SK-N-SH treated with all-trans-retinoic acid at 6 μM for 48 hours (cell line): ENCODE data around the gene FAM20B.

ENCODE experiments used
- RARB ChIP-seq: fragments of 250-450 bp; sonication (Bioruptor Pico); IDR thresholded peaks from 2 replicates; pipeline ENCODE4 v1.8.0; 2021; ENCODE audit warnings: mild to moderate bottlenecking, moderate library complexity
- TCF4 ChIP-seq: fragments of 250-450 bp; sonication (Bioruptor Pico); IDR thresholded peaks from 2 replicates; pipeline ENCODE4 v1.8.0; 2021; ENCODE audit warnings: mild to moderate bottlenecking, moderate library complexity, borderline replicate concordance
- ZNF8 ChIP-seq: fragments of 450-650 bp; formaldehyde crosslinking; IDR thresholded peaks from 2 replicates; pipeline ENCODE4 v1.5.0; 2020; ENCODE audit warnings: mild to moderate bottlenecking, moderate library complexity
- TF ChIP-seq, protein P1 (sequence below): fragments of 250-450 bp; sonication (Bioruptor Pico); IDR thresholded peaks from 2 replicates; pipeline ENCODE4 v1.5.1; 2021; ENCODE audit warnings: mild to moderate bottlenecking, moderate library complexity

DNA sequence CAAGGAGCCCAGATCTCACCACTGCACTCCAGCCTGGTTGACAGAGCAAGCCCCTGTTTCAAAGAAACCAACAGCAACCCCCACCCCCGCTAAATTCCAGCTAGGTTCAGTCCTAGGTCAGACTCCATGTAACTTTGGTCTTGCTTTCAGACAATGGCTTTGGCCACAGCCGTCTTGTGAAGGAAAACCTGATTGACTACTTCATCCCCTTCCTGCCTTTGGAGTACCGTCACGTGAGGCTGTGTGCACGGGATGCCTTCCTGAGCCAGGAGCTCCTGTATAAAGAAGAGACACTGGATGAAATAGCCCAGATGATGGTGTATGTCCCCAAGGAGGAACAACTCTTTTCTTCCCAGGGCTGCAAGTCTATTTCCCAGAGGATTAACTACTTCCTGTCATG lies 69.1 kb downstream of the FAM20B start:
- TF ChIP-seq TCF4 (CRISPR knock-in tag) (no peak), ZNF8 (no peak), RARB (CRISPR knock-in tag) (no peak)
- TF ChIP-seq, protein P1, sequence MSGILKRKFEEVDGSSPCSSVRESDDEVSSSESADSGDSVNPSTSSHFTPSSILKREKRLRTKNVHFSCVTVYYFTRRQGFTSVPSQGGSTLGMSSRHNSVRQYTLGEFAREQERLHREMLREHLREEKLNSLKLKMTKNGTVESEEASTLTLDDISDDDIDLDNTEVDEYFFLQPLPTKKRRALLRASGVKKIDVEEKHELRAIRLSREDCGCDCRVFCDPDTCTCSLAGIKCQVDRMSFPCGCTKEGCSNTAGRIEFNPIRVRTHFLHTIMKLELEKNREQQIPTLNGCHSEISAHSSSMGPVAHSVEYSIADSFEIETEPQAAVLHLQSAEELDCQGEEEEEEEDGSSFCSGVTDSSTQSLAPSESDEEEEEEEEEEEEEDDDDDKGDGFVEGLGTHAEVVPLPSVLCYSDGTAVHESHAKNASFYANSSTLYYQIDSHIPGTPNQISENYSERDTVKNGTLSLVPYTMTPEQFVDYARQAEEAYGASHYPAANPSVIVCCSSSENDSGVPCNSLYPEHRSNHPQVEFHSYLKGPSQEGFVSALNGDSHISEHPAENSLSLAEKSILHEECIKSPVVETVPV (CRISPR knock-in tag): no peak
